Activated CD4-positive, alpha-beta T cell treated with anti-CD3 and anti-CD28 coated beads, Interleukin-2, amount 50 U/mL, for 1 hour (primary cell): Measurements from ENCODE around the gene EHMT1.
"Not testable (repeated sequence)": the region's sequence is repeated elsewhere in the genome, so short reads cannot be mapped to it uniquely, and the experiment has no call there.

Experiments used
- DNase-seq: peaks from one replicate; pipeline ENCODE4 v3.0.0-alpha.2; 2020

The EHMT1 gene

DNA sequence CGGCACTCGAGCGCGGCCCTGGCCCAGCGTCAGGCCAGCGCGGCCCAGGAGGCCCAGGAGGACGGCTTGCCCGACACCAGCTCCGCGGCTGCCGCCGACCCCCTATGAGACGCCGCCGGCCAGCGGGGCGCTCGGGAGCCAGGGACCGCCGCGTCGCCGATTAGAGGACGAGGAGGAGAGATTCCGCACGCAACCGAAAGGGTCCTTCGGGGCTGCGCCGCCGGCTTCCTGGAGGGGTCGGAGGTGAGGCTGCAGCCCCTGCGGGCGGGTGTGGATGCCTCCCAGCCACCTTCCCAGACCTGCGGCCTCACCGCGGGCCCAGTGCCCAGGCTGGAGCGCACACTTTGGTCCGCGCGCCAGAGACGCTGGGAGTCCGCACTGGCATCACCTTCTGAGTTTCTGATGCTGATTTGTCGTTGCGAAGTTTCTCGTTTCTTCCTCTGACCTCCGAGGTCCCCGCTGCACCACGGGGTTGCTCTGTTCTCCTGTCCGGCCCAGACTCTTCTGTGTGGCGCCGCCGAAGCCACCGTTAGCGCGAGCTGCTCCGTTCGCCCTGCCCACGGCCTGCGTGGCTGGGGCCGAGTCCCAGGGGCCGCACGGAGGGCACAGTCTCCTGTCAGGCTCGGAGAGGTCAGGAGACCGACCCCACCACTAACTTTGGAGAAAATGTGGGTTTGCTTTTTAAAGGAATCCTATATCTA is 216.2 kb downstream of the EHMT1 start:
- DNase-seq, result no peak

DNA sequence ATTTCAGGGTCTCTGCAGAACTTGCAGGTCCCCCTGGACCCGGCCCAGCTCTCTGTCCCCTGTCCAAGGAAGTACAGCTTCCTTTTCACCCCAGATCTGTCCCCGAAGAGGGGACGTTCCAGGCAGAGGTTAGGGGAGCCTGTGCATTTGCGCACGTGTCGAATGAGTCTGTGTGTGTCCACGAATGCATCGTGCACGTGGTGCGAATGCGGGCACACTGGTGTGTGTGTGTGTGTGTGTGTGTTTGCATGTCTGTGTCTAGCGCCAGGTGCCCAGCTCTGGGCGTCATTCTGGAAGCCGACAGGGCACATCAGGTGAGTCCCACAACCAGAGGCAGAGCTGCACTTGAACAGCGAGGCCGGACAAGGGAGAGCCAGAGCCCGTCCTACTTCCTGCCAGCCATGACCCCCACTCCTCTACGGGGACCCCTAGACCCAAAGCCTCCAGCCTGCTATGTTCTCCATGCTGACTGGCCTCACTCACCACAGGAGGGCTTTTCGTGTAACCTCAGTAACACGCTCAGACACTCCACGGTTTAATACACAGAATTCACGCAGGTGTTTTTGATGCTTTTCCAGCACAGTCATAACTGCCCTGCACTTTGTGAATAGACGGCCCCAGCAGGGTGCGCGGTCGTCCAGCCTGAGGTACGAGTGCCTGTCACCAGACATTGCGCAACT is 217.5 kb downstream of the EHMT1 start:
- no peak for DNase-seq

DNA sequence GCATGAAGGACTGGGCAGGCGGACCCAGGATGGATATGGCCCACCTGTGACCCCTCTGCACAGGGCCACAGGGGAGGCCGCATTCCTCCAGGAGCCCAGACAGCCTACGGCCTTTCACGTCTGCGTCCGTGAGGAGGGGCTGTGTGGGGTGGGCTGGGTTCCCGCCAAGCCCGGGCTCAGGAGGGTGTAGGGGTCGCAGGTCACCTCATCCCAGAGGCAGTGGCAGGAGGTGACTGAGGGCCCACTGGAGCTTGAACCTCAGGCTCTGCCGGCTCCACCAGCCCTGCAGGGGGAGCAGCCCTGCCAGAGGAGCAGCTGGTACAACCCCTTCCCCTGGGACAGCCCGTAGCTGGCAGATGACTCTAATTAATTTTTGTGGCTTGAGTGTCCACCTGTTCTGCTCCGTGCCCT is 218.0 kb downstream of the EHMT1 start:
- no peak for DNase-seq

DNA sequence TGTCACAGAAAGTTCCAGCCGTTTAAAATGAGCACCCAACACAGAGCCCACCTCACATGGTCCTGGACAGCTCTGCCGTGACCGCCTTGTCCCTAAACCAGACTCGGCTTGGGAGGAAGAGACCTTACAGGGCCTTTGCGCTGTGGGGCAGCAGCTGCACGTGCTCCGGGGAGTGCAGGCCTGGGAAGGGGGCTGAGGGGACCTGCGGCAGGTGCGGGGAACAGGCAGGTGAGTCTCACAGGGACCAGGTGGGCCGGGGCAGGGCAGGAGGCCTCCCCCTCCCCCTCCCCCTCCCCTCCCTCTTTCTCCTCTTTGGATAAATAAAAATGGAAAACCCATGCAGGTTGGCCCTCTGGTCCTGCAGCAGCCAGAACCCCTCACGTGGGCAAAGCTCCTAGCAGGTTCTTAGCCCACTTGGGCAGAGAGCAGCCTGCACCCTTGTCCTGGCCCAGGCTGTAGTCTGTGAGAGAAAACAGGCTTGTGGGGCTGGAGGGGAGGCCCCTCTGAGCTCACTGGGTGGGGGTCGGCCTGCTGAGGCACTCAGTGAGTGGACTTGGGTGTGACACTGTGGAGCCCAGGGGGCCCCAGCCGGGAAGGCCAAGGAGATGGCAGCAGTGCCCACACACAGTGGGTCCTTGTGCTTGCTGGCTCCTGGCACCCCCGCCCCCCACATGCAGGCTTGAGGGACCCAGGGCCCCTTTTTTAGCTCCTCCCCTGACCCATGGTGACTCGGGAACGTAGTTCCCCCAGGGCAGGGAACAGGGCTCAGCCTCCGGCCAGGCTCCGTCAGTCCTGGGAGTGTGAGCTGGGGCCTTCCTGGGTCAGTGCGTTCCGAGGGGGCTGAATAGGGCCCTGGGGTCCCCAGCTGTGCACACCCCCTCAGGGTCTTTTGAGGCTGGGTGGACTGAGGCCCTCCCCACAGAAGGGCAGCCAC is 218.8 kb downstream of the EHMT1 start:
- DNase-seq, result no peak

DNA sequence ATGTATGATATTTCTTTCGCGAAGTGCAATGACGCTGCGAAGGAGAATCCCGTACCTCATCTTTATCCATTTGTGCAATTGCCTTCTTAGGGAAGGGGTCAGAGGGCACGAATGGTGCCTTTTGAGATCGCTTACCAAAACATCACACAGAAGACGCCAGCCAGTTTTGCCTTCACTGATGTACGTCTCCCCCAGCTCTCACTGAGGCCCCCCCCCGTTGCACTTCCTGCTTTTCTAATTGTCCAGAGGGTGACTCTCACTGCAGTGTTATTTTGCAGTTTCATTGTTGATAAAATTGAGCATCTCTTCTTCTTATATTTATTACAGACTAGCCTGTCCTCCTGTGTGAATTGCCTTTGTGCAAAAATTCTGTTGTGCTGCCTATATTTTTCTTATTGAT is 219.8 kb downstream of the EHMT1 start:
- no peak for DNase-seq

DNA sequence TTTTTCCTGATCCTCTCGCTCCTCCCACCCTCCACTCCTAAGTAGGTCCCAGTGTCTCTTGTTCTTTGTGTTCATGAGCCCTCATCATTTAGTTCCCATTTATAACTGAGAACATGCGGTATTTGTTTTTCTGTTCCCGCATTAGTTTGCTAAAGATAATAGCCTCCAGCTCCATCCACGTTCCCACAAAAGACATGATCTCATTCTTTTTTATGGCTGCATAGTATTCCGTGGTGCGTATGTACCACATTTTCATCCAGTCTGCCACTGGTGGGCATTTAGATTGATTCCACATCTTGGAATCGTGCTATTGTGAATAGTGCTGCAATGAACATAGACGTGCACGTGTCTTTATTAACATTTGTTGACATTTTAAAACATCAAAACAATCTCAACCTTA is 224.6 kb downstream of the EHMT1 start:
- DNase-seq, result no peak

DNA sequence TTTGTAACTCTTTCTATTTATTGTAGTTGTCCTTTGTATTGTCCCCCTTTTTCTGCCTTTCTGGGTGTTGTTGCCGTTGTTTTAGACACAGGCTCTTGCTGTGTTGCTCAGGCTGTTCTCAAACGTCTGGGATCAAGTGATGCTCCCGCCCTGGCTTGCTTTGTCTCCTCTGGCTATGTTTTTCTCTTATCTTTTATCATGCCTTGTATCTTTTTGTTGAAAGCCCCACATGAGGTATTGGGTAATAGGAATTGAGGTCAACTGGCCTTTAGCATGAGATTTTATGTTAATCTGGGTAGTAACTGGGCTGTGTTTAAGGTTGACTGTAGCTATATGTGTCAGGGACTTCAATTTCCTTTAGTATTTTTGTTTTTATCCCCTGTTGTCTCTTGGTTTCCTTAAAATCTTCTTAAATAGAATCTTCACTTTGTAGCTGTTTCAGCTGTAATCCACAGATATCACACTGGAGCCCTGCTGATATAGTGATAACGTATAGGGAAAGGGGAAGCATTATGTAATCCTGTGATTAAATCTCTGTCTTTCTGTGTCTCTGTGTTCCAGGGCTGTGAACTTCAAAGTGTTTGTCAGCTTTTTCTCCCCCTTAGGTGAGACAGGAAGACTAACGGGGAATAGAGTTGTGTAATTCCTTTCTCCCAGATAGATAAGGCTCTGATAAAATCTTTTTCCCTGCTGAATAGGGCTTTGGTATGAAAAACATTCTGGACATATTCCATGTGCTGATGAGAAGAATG is 232.9 kb downstream of the EHMT1 start:
- DNase-seq, result no peak

DNA sequence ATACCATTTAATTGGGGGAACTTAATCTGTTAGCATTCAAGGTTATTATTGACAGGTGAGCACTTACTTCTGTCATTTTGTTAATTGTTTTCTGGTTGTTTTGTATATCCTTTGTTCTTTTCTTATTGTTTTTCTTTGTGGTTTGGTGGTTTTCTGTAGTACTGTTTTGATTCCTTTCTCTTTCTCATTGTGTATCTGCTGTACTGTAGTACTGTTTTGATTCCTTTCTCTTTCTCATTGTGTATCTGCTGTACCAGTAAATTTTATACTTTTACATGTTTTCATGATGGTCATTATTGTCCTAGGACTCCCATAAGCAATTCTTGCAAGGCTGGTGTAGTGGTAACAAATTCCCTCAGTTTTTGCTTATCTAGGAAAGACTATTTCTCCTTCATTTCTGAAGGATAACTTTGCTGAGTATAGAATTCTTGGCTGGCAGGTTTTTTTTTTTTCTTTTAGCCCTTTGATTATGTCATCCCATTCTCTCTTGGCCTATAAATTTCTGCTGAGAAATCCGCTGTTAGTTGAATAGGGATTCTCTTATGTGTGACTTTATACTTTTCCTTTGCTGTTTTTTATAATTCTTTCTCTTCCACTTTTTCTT is 234.7 kb downstream of the EHMT1 start:
- DNase-seq, result no peak

DNA sequence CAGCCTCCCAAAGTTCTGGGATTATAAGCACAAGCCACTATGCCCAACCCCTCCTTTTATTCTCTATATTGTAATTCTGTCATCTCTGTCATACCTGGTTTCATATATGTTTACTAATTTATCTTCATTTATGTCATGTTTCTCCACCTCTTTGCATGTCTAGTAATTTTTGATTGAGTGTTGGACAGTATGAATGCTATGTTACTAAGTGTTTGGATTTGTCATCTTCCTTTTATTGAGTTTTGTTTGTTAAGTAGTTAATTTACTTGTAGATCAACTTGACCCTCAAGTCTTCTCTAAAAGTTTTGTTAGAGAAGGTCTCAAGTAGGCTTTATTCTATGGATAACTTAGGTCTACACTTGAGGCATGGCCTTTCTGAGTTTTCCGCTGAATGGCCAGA is 241.6 kb downstream of the EHMT1 start:
- DNase-seq, result no peak

DNA sequence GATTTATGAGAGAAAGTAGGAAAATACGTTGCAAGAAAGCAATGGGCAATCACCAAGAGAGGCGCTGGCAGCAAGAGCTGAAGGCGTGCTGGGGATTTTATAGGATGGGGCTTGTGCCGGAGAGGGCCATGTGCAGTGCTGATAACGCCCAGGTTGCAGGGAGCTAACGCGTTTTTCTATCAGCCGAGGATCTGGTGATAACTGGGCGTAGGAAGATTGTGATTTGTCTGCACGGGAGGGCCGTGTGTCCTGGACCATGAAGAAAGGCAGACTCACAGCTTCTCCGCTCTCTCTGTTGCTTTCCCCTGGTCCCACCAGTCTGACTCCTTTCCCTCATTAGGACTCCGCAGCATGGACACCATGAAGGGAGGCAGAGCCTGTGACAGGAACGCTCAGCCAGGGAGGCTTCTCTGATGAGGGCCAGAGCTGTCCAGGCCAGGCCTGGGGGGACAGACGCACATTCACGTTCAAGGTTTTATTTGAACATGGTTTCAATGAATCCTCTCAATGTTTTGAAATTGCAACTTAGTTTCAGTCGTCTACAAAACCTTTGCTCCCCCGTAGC is 246.9 kb downstream of the EHMT1 start:
- DNase-seq, result no peak

DNA sequence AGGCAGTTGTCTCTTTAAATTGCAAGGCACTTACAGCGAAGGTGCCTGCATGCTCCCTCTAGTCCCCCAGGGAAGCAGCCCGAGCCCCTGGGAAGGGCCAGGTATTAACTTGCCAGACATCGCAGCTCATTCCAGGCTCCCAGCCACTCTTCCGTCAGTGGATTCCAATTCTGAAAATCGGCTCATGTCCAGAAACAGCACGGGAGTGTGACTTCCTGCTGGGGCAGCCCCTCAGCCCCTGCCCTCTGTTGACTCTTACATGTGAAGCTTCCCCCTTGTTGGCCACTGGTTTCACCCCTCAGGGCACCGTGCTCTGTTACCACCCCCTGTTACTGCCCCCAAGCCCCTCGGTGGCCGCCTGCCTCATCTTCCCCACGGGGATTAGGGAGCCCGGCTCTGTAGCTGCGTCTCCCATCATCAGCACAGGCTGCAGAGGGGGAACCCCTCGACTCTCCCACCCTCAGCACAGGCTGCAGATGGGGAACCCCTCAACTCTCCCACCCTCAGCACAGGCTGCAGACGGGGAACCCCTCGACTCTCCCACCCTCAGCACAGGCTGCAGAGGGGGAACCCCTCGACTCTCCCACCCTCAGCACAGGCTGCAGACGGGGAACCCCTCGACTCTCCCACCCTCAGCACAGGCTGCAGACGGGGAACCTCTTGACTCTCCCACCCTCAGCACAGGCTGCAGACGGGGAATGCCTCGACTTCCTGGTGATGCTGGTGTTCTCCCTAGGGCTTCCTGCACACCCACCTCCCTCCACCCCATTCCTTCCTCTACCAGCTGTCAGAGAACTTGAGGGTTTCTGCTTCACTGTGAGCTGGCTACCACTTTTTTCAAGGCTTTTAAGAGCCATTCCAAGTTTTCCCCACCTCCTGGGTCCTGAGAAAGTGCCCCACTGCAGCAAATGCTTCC is 247.7 kb downstream of the EHMT1 start:
- DNase-seq, result no peak

DNA sequence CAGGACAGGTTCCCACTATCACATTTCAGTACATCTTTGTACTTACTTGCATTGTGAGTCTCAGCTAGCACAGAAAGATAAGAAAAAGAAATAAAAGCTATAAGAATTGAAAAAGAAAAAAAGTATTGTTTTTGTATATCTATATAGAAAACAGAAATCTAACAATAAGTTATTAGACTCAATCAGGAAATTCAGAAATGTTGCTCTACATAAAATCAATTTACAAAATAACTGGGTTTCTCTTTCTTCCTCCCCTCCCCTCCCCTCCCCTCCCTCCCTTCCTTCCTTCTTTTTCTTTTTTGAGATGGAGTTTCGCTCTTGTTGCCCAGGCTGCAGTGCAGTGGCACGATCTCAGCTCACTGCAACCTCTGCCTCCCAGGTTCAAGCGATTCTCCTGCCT is 251.6 kb downstream of the EHMT1 start:
- no peak for DNase-seq

DNA sequence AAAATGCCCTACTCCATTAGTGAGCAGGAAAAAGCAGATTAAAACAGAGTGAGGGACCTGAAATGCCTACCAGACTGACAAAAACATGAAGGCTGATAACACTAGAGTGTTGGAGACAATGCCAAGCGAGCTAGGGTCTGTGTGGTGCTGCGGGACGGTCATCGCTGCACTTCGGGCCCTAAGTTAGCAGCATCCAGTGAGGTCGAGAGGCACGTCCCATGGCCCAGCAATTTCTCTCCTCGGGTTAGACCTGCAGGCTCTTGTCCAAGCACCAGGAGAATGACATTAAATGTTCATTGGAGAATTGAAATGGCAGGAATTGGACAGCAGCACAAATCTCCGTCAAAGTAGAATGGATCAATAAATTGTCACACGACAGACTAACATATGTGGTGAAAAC is 253.5 kb downstream of the EHMT1 start:
- no peak for DNase-seq

DNA sequence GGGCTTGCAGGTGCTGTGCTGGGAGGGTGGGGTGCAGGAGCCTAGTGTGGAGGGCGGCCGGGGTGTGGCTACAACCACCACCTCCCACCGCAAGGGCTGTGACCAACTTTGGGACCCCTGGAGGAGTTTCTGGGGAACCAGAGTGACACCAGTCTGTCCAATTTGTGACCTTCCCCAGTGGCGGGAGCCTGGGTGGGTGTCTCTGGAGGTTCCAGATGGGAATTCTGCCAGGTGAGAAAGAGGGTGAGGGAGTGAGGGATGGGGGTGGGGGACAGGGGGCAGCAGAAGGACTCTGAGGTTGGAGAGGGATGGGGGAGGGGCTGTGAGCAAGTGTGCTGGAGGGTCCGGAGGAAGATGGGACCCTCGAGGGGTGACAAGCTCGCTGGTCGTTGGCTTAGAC is 254.6 kb downstream of the EHMT1 start:
- DNase-seq, result no peak

DNA sequence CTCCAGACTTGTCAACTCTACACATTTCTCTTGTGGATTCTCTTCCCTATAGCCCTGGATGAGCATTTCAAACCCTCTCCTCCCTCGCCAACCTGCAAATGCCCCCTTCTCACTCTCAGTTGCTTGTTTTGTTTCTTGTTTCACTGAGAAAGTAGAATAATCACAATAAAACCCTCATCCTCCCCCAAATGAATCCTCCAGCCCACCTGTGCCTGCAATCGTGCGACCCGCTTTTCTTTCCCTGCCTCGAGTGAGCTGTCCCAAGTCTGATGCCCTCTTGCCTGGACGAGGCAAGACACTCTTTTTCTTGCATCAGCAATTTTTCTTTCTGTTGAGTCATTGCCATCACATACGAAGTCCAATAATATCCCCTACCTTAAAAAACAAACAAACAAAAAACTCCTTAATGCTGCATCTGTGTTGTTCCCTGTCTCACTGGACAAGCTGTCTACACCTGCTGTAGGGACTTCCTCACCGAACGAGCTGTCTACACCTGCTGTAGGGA is 255.1 kb downstream of the EHMT1 start:
- DNase-seq, result no peak

DNA sequence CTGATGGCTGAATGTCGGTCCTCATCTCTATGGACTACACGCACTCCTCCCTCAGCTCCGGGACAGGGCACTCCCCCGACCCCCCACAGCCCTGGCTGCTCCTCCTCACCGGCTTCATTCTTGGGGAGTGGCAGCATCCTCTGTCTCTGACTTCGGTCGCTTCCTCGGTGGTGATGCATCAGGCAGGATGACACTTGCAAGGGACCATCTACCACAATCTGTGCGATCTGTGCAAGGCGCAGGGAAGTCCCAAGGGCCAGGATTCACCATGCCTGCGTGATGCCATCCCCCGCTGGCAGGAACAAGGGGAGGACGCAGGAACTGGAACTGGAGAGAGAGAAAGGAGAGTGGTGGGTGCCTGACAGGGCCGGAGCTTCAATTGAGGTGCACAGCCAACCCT is 256.5 kb downstream of the EHMT1 start:
- no peak for DNase-seq

DNA sequence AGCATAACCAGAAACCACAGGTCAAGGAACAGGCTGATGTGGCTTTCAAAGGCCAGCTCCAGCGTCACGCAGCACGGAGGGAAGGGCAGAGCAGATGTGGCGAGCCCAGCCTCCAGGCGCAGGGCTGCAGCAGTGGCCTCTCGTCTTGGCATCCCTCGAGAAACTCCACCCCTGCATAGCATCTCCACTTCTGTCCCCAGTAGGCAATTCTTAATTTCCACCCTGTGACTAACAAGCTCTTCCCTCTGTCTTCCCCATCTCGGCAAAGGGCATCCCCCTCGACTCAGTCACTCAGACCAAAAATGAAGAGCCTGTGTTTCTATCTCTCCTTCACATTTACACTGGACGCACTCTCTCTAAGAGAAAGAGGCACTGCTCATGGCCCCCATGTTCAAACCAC is 257.0 kb downstream of the EHMT1 start:
- no peak for DNase-seq

DNA sequence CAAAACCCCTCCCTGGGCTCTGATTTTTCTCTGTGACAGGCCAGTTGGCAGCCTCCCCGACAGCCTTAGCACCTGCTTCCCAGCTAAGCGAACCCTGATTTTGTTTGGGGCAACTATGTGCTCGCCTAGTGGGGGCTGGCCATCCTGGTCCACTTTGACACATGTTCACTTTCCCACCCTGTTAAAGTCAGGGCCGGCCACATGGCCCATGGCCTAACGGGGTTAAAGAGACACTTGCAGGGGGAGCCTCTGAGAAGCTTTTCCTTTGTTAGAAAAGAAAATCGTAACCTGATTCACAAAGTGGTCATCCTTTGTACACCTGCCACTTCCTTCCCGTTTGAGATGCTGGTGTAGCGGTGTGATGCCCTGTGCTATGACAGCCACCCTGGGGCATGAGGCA is 257.5 kb downstream of the EHMT1 start:
- DNase-seq, result no peak

DNA sequence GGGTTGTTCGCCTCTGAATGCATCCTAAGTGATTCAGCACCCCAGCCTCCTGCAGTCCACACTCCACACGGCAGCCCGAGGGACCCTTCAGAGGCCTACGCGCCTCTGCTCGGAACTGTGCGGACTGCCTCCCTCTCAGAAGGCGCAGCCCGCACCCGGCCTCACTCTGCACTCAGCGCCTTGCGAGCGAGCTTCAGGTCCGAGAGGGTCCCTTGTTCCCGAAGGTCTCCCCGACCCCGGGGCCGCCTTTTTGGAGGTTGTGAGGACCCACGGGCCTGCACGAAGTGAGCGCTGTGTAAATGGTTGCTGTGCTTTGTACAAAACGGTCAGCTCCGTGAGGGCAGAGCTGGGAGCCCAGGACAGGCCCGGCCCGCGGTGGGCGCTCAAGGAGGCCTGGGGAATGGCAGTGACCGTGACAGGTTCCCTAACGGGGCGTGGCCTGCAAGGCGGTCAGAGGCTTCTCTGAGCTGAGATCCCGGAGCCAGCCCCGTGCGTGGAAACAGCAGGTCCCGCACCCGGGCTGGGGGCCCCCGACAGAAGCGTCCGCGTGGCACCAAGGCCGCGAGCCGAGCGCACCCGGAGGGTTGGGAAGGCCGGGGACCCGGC is 258.1 kb downstream of the EHMT1 start:
- no peak for DNase-seq

DNA sequence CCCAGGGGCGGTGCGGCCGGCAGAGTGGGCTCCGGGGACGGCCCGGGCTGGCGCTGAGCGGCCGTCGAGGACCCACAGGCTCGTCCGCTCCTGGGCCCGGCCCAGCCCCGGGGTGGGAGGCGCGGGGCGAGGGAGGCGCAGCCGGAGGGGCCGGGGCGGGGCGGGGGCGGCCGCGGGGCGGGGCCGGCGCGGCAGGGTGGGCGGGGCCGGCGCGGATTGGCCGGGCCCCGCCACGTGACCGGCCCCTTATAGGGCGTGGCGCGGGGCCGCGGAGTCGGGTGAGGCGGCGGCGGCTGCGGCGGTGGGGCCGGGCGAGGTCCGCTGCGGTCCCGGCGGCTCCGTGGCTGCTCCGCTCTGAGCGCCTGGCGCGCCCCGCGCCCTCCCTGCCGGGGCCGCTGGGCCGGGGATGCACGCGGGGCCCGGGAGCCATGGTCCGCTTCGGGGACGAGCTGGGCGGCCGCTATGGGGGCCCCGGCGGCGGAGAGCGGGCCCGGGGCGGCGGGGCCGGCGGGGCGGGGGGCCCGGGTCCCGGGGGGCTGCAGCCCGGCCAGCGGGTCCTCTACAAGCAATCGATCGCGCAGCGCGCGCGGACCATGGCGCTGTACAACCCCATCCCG is 258.8 kb downstream of the EHMT1 start, which contains the start of gene CACNA1B:
TSS of gene CACNA1B (plus strand) at position 277 of the 617 bp plus-strand sequence. CDS start at position 429, 152 bp downstream.
- not testable (repeated sequence) for DNase-seq
